GM13977 (cell line): ENCODE measurements around the gene UBE2Z.

Experiments used
- DNase-seq: peaks from one replicate; pipeline ENCODE4 v3.0.0; 2012; ENCODE audit warnings: low spot score
- CTCF ChIP-seq: IDR thresholded peaks from 2 replicates; pipeline ENCODE4 v1.5.1; 2012; ENCODE audit warnings: mild to moderate bottlenecking, control low read depth; ENCODE audit not compliant: insufficient read depth; ENCODE audit errors: extremely low read depth, missing control alignments
- in situ Hi-C: fragments of 300-500 bp; cut with MboI; formaldehyde crosslinking; loops from one replicate; pipeline ENCODE4 v1.12.0; 2022; ENCODE audit warnings: low sequenced_read_pairs, low pct_unique_long_range_greater_than_20kb, mixed read lengths, inconsistent platforms; ENCODE audit not compliant: unreplicated experiment

Gene UBE2Z

GRCh38 chr17:48912476-48912875 lies 4.3 kb downstream of the UBE2Z start:
- no peak for DNase-seq
- in situ Hi-C loops, result no loop called here
- no peak for TF ChIP-seq CTCF

GRCh38 chr17:48915459-48916282 lies 7.5 kb downstream of the UBE2Z start:
- in situ Hi-C loops, result no loop called here
- peak; percentile 71 for DNase-seq
- TF ChIP-seq CTCF, result no peak

- DNase-seq, result no peak
- no peak for TF ChIP-seq CTCF
- in situ Hi-C loops, result no loop called here
Measured at GRCh38 chr17:48925251-48925990, 17.2 kb downstream of the UBE2Z start.

GRCh38 chr17:48925991-48926342 lies 17.8 kb downstream of the UBE2Z start:
- TF ChIP-seq CTCF, result no peak
- DNase-seq, result no peak
- in situ Hi-C loops, result no loop called here

GRCh38 chr17:48927978-48928745 lies 20.0 kb downstream of the UBE2Z start:
- TF ChIP-seq CTCF, result no peak
- in situ Hi-C loops, result no loop called here
- DNase-seq, result no peak
